HepG2 (cell line): ENCODE measurements around the gene GLUD1. TPM values are rescaled to one million over a fixed set of nuclear protein-coding genes. Genes with fewer than 3 reads are reported as not detected.

Source experiments
- BRD4 ChIP-seq: sonication (generic); formaldehyde crosslinking; IDR thresholded peaks from 2 replicates; pipeline ENCODE4 v1.4.0; 2020; ENCODE audit warnings: missing genetic modification reagents
- CAMTA2 ChIP-seq: sonication (generic); formaldehyde crosslinking; IDR thresholded peaks from 2 replicates; pipeline ENCODE4 v1.4.0; 2020; ENCODE audit warnings: mild to moderate bottlenecking, missing genetic modification reagents, borderline replicate concordance
- CBX5 ChIP-seq: sonication (generic); formaldehyde crosslinking; IDR thresholded peaks from 2 replicates; pipeline ENCODE4 v1.4.0; 2020; ENCODE audit warnings: missing genetic modification reagents, borderline replicate concordance
- CCDC6 ChIP-seq: sonication (generic); formaldehyde crosslinking; IDR thresholded peaks from 2 replicates; pipeline ENCODE4 v1.8.1; 2022; ENCODE audit warnings: mild to moderate bottlenecking, missing genetic modification reagents, moderate library complexity
- DMAP1 ChIP-seq: IDR thresholded peaks from 2 replicates; pipeline ENCODE4 v1.6.1; 2016
- ETV6 ChIP-seq: sonication (generic); formaldehyde crosslinking; conservative IDR thresholded peaks from 2 replicates; pipeline ENCODE4 v1.4.0; 2020; ENCODE audit warnings: missing genetic modification reagents
- FOXA1 ChIP-seq, 2 experiments: fragments of 450-650 bp in 1 of 2; sonication (generic) in 1 of 2; formaldehyde crosslinking in 1 of 2; IDR thresholded peaks; 2 replicates each; pipeline versions ENCODE4 v1.4.0 to v1.6.1; 2016 to 2020; ENCODE audit warnings: missing genetic modification reagents in 1 of 2
- POLR2A ChIP-seq, 2 experiments: IDR thresholded peaks; 2 replicates each; pipeline ENCODE4 v1.6.1; 2011; ENCODE audit warnings: low read depth in 2 of 2, low read length in 2 of 2, mild to moderate bottlenecking in 1 of 2, moderate library complexity in 1 of 2; ENCODE audit not compliant: insufficient read depth in 1 of 2
- PRMT3 ChIP-seq: sonication (generic); formaldehyde crosslinking; IDR thresholded peaks from 2 replicates; pipeline ENCODE4 v1.8.1; 2022; ENCODE audit warnings: low read depth, mild to moderate bottlenecking, moderate library complexity, missing genetic modification reagents, borderline replicate concordance
- PTBP1 ChIP-seq: fragments of 200-400 bp; formaldehyde crosslinking; IDR thresholded peaks from 2 replicates; pipeline ENCODE4 v1.6.1; 2018; ENCODE audit warnings: low read length, low read depth; ENCODE audit not compliant: poor library complexity, severe bottlenecking
- RAD51 ChIP-seq: fragments of 450-650 bp; IDR thresholded peaks from 2 replicates; pipeline ENCODE4 v1.6.1; 2016; ENCODE audit warnings: borderline replicate concordance
- RFXANK ChIP-seq: IDR thresholded peaks from 2 replicates; pipeline ENCODE4 v1.6.1; 2016
- STAT5B ChIP-seq: sonication (generic); formaldehyde crosslinking; IDR thresholded peaks from 2 replicates; pipeline ENCODE4 v1.4.0; 2020; ENCODE audit warnings: missing genetic modification reagents
- TCF7 ChIP-seq: sonication (generic); IDR thresholded peaks from 2 replicates; pipeline ENCODE4 v1.6.1; 2016; ENCODE audit warnings: antibody characterized with exemption, low read depth
- TEAD2 ChIP-seq: sonication (generic); formaldehyde crosslinking; IDR thresholded peaks from 2 replicates; pipeline ENCODE4 v1.9.0; 2021; ENCODE audit warnings: missing genetic modification reagents
- TEAD3 ChIP-seq: optimal IDR thresholded peaks from 2 replicates; pipeline ENCODE3; 2016; ENCODE audit warnings: borderline replicate concordance
- ZNF263 ChIP-seq: sonication (generic); formaldehyde crosslinking; IDR thresholded peaks from 2 replicates; pipeline ENCODE4 v1.4.0; 2020; ENCODE audit warnings: missing genetic modification reagents
- ZNF296 ChIP-seq: sonication (generic); formaldehyde crosslinking; conservative IDR thresholded peaks from 2 replicates; pipeline ENCODE4 v1.5.0; 2020; ENCODE audit warnings: mild to moderate bottlenecking, missing genetic modification reagents
- ZNF33A ChIP-seq: sonication (generic); formaldehyde crosslinking; IDR thresholded peaks from 2 replicates; pipeline ENCODE4 v1.5.1; 2020; ENCODE audit warnings: missing genetic modification reagents, mild to moderate bottlenecking, moderate library complexity, borderline replicate concordance
- ZNF496 ChIP-seq: sonication (generic); formaldehyde crosslinking; IDR thresholded peaks from 2 replicates; pipeline ENCODE4 v1.8.1; 2023; ENCODE audit warnings: mild to moderate bottlenecking, moderate library complexity, missing genetic modification reagents; ENCODE audit not compliant: insufficient replicate concordance
- polyA plus RNA-seq, 8 experiments: library from polyadenylated mRNA; depleted of rRNA in 3 of 8; stranded (reverse) in 7 of 8; unstranded in 1 of 8; fragments of >200 nt; fragmentation: Illumina TruSeq in 4 of 8; extraction: Trizol in 4 of 8; gene quantifications; 2 replicates each; pipeline versions ENCODE4 v1.2.1 to v1.2.3, GENCODE V29; 2011 to 2016; ENCODE audit warnings: low read depth in 4 of 8, missing spikeins in 1 of 8, mixed read lengths in 1 of 8; ENCODE audit not compliant: insufficient read depth in 1 of 8
- total RNA-seq, 5 experiments: library from RNA; depleted of rRNA; stranded (reverse); fragments of >200 nt; fragmentation: Illumina TruSeq; extraction: Trizol; gene quantifications; 2 replicates each; pipeline ENCODE4 v1.2.3, GENCODE V29; 2016; ENCODE audit warnings: low read depth in 1 of 5
- TF ChIP-seq, protein P1 (sequence below): sonication (generic); formaldehyde crosslinking; IDR thresholded peaks from 2 replicates; pipeline ENCODE4 v1.8.0; 2022; ENCODE audit warnings: mild to moderate bottlenecking, missing genetic modification reagents, moderate library complexity
- TF ChIP-seq, protein P2 (sequence below): sonication (generic); formaldehyde crosslinking; IDR thresholded peaks from 2 replicates; pipeline ENCODE4 v1.8.1; 2022; ENCODE audit warnings: low read depth, mild to moderate bottlenecking, missing genetic modification reagents
- TF ChIP-seq, protein P3 (sequence below): IDR thresholded peaks from 2 replicates; pipeline ENCODE4 v1.6.1; 2016; ENCODE audit warnings: low read depth
- TF ChIP-seq, protein P4 (sequence below): sonication (generic); formaldehyde crosslinking; IDR thresholded peaks from 2 replicates; pipeline ENCODE4 v1.5.0; 2020; ENCODE audit warnings: missing genetic modification reagents

GLUD1 gene
- total and polyA plus RNA-seq, 2 of the 13 experiments (the other 11 are each of a cell fraction or from before 2014, with no cell fraction given) = 301 to 798 TPM

DNA sequence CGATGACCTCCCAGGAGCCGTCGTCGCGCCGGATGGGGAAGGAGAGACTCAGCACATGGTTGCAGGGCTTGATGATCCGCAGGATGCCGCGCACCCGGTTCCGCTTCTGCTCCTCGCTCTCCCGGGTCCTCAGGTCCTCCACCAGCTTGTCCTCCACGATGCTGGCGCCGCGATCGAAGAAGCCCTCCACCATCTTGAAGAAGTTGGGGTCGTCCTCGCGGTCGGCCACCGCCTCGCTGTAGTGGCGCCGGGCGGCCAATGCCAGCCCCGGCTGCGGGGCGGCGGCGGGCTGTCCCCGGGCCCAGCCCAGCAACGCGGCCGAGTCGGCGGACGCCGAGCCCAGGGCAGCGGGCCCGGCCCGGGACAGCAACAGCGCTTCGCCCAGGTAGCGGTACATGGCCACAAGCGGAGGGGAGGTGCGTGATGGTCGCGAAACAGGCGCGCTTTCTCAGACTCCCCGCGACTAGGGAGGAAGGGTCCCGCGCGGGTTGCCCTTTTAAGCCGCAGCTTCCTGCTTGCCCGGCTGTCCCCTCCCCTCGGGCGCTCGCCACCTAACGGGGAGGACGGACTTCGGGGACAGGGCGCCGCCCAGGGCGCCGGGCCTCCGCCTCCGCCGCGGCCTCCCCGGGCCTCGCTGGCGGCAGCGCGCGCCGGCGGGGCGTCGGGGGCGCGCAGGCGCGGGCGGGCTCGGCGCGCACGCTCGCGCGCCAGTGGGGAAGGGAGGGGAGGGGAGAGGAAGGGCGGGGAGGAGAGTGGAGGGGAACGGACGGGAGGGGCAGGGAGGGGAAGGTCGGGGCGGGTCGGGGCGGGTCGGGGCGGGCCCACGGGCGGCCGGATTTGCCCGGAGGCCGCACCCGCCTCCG, at the start of gene GLUD1, which contains the start of gene SHLD2 (continued):
- TF ChIP-seq, protein P1, sequence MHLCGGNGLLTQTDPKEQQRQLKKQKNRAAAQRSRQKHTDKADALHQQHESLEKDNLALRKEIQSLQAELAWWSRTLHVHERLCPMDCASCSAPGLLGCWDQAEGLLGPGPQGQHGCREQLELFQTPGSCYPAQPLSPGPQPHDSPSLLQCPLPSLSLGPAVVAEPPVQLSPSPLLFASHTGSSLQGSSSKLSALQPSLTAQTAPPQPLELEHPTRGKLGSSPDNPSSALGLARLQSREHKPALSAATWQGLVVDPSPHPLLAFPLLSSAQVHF (CRISPR knock-in tag) = 0 out of 2 replicates have a peak, but pooled peaks have one; percentile 34
- TF ChIP-seq ETV6 (CRISPR knock-in tag) (0 out of 2 replicates have a peak, but pooled peaks have one; percentile 50), DMAP1 (CRISPR knock-in tag) (no peak), ZNF296 (CRISPR knock-in tag) (no peak), TEAD2 (no peak), CBX5 (CRISPR knock-in tag) (peak; percentile 22; the same call in 1 of the 2 replicates), RFXANK (CRISPR knock-in tag) (no peak), PRMT3 (peak; percentile 81), ZNF33A (CRISPR knock-in tag) (0 out of 2 replicates have a peak, but pooled peaks have one; percentile 20), CAMTA2 (CRISPR knock-in tag) (no peak), PTBP1 (no peak), TEAD3 (CRISPR knock-in tag) (peak; percentile 34), RAD51 (no peak), ZNF496 (CRISPR knock-in tag) (no peak), BRD4 (CRISPR knock-in tag) (no peak), FOXA1 (IDR thresholded peaks at IDR 0.05) (no peak), FOXA1 (CRISPR knock-in tag; IDR thresholded peaks at IDR 0.05) (no peak), ZNF263 (peak; percentile 84), STAT5B (CRISPR knock-in tag) (no peak), CCDC6 (CRISPR knock-in tag) (peak; percentile 80), POLR2A (IDR thresholded peaks at IDR 0.05; ENCODE audit: insufficient read depth in 1 of 2, low read depth in 2 of 2, low read length in 2 of 2) (peak; percentile 98 to 99), TCF7 (peak; percentile 14; the same call in 1 of the 2 replicates)
- TF ChIP-seq, protein P2, sequence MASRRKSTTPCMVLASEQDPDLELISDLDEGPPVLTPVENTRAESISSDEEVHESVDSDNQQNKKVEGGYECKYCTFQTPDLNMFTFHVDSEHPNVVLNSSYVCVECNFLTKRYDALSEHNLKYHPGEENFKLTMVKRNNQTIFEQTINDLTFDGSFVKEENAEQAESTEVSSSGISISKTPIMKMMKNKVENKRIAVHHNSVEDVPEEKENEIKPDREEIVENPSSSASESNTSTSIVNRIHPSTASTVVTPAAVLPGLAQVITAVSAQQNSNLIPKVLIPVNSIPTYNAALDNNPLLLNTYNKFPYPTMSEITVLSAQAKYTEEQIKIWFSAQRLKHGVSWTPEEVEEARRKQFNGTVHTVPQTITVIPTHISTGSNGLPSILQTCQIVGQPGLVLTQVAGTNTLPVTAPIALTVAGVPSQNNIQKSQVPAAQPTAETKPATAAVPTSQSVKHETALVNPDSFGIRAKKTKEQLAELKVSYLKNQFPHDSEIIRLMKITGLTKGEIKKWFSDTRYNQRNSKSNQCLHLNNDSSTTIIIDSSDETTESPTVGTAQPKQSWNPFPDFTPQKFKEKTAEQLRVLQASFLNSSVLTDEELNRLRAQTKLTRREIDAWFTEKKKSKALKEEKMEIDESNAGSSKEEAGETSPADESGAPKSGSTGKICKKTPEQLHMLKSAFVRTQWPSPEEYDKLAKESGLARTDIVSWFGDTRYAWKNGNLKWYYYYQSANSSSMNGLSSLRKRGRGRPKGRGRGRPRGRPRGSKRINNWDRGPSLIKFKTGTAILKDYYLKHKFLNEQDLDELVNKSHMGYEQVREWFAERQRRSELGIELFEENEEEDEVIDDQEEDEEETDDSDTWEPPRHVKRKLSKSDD = peak; percentile 71; the same call in 1 of the 2 replicates
- TF ChIP-seq, protein P3, sequence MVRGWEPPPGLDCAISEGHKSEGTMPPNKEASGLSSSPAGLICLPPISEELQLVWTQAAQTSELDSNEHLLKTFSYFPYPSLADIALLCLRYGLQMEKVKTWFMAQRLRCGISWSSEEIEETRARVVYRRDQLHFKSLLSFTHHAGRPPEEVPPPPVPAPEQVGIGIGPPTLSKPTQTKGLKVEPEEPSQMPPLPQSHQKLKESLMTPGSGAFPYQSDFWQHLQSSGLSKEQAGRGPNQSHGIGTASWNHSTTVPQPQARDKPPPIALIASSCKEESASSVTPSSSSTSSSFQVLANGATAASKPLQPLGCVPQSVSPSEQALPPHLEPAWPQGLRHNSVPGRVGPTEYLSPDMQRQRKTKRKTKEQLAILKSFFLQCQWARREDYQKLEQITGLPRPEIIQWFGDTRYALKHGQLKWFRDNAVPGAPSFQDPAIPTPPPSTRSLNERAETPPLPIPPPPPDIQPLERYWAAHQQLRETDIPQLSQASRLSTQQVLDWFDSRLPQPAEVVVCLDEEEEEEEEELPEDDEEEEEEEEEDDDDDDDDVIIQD (CRISPR knock-in tag) = 0 out of 2 replicates have a peak, but pooled peaks have one; percentile 16
- TF ChIP-seq, protein P4, sequence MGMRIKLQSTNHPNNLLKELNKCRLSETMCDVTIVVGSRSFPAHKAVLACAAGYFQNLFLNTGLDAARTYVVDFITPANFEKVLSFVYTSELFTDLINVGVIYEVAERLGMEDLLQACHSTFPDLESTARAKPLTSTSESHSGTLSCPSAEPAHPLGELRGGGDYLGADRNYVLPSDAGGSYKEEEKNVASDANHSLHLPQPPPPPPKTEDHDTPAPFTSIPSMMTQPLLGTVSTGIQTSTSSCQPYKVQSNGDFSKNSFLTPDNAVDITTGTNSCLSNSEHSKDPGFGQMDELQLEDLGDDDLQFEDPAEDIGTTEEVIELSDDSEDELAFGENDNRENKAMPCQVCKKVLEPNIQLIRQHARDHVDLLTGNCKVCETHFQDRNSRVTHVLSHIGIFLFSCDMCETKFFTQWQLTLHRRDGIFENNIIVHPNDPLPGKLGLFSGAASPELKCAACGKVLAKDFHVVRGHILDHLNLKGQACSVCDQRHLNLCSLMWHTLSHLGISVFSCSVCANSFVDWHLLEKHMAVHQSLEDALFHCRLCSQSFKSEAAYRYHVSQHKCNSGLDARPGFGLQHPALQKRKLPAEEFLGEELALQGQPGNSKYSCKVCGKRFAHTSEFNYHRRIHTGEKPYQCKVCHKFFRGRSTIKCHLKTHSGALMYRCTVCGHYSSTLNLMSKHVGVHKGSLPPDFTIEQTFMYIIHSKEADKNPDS = no peak
